GM18519 (cell line): ENCODE measurements around the gene DYNLT1.
"Not testable (repeated sequence)": the region's sequence is repeated elsewhere in the genome, so short reads cannot be mapped to it uniquely, and the experiment has no call there.

ENCODE experiments used
- ATAC-seq: cut with Tn5 transposase; IDR thresholded peaks from one replicate; pipeline ENCODE4 v1.9.1; 2021; ENCODE audit warnings: mild to moderate bottlenecking, moderate library complexity; ENCODE audit not compliant: unreplicated experiment, low FRiP score

Gene DYNLT1

GRCh38 chr6:158644231-158645063 lies at the start of gene DYNLT1:
TSS of gene DYNLT1 (minus strand) at chr6:158644743. CDS start at chr6:158644708, 35 bp downstream.
- ATAC-seq, result peak; percentile 46

GRCh38 chr6:158688860-158689259 lies 44.3 kb upstream of the DYNLT1 start:
- no peak for ATAC-seq

GRCh38 chr6:158687506-158687905 lies 43.0 kb upstream of the DYNLT1 start:
- no peak for ATAC-seq

- ATAC-seq, result no peak
Observed at GRCh38 chr6:158686791-158687381, 42.3 kb upstream of the DYNLT1 start.

GRCh38 chr6:158686311-158686710 lies 41.8 kb upstream of the DYNLT1 start:
- ATAC-seq, result no peak

- no peak for ATAC-seq
Observed at GRCh38 chr6:158684745-158685324, 40.3 kb upstream of the DYNLT1 start.

- ATAC-seq, result no peak
Observed at GRCh38 chr6:158684311-158684710, 39.8 kb upstream of the DYNLT1 start.

GRCh38 chr6:158680481-158680880 lies 35.9 kb upstream of the DYNLT1 start:
- ATAC-seq, result no peak

GRCh38 chr6:158680015-158680414 lies 35.5 kb upstream of the DYNLT1 start:
- ATAC-seq, result no peak

GRCh38 chr6:158677906-158678578 lies 33.5 kb upstream of the DYNLT1 start:
- no peak for ATAC-seq

- not testable (repeated sequence) for ATAC-seq
Observed at GRCh38 chr6:158677094-158677493, 32.6 kb upstream of the DYNLT1 start.

GRCh38 chr6:158674342-158675131 lies 30.0 kb upstream of the DYNLT1 start:
- ATAC-seq, result no peak

- no peak for ATAC-seq
Observed at GRCh38 chr6:158672726-158673125, 28.2 kb upstream of the DYNLT1 start.

- ATAC-seq, result not testable (repeated sequence)
Observed at GRCh38 chr6:158672119-158672518, 27.6 kb upstream of the DYNLT1 start.

- no peak for ATAC-seq
Observed at GRCh38 chr6:158669145-158670035, 24.8 kb upstream of the DYNLT1 start.

GRCh38 chr6:158668707-158669103 lies 24.2 kb upstream of the DYNLT1 start:
- no peak for ATAC-seq

GRCh38 chr6:158667360-158667981 lies 22.9 kb upstream of the DYNLT1 start:
- no peak for ATAC-seq

GRCh38 chr6:158666628-158667359 lies 22.3 kb upstream of the DYNLT1 start:
- ATAC-seq, result no peak
